ACHN (cell line): Measurements from ENCODE around the gene S100A8.
A peak's percentile ranks its signal among the peaks of the same experiment; 100 is the strongest.
"Not testable (repeated sequence)": the region's sequence is repeated elsewhere in the genome, so short reads cannot be mapped to it uniquely, and the experiment has no call there.

ENCODE experiments used
- DNase-seq: peaks from one replicate; pipeline ENCODE4 v3.0.0-alpha.2; 2015
- in situ Hi-C: cut with HindIII; loops from 2 replicates; pipeline ENCODE4 v1.10.0; 2017; ENCODE audit warnings: low sequenced_read_pairs, low pct_ligation_motif_present, low pct_unique_long_range_greater_than_20kb

S100A8 gene

DNA sequence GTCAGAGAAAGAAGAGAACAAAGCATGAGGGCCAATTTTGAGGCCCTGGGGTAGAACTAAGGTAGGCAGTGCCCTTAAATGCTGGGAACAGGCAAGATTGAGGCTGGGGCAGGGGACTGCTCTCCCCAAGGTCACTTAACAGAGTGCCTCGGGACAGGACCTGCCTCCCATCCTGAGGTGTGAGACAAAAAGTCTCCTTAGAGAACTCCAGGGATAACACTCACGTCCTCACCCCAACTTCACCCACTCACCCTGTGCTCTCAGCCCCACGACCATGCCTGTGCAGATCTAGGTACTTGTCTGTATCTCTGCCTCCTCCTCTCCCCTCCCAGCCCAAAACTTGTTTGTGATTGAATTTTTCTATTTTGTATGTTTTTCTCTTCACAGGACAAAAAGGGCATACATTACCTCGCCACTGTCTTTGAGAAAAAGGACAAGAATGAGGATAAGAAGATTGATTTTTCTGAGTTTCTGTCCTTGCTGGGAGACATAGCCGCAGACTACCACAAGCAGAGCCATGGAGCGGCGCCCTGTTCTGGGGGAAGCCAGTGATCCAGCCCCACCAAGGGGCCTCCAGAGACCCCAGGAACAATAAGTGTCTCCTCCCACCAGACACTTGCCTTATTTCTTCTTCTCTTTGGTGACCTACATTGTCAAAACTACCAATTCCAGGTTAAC, 28.0 kb upstream of the S100A8 start:
- in situ Hi-C loops, DNase-seq: not testable (repeated sequence)

DNA sequence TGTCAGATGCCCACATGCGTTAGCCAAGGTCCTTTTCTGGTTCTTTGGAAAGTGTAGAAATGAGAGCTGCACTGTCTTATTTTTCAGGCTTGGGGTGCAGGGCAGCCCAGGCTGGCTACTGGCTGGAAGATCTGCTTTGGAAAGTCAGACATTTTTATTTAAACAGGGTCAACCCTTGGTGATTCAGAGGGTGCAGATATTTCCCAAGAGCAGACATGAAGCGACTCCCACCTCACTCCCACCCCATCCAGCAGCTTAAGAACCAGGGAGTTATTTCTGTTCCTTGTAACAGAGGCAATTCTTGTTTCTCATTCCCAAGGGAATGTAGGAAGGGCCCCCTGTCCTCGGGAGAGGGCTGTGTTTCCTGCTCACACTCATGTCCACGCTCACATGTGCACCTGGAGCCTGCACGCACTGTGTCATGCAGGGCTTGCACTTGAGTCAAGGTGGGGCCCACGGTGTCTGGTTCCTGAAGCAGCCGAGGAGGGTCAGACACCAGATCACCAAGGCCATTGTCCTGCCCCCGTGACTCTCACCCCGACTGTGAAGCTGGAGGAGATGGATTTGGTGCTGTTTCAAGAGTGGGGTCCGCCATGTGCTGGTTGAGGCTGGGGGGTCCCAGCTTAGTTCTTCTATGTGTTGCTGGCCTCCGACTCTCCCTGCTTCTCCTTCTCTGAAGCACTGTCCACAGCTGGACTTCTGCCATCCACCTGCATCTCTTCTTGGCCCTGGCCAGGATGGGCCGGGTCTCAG, 26.4 kb upstream of the S100A8 start:
- no peak for DNase-seq
- in situ Hi-C loops = no loop called here

DNA sequence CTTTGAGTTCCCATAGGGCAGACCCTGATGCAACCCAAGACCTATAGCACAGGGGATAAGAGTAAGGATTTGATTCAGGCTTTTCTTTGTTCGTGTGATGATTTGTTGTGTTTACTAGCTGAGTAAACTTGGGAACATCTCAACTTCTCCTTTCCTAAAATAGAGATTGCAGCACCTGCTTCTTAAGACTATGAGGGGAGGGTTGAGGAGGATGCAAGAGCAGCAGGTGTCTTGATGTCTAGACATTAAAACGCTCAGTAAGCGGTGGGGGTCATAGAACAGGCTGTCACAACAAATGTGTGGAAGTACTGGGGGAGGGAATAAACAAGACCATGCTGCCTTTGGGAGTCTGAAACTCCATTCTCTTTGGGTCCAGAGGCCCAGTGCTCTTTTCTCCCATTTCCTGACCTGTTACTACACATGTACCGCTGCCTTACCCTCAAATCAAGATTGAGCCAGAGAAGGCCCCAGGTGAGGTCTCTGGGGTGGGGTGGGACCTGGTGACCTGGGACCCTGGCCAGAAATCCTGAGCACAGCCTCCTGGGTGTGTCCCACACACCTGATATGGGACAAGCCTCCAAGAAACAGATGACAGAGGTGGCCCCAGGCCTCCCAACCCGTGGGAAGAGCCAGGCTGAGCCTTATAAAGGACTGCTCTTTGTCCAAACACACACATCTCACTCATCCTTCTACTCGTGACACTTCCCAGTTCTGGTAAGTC, 25.1 kb upstream of the S100A8 start, which contains the start of gene S100A7A:
S100A7A (plus strand) TSS at position 671 of the 721 bp plus-strand sequence. CDS start 1,563 bp downstream, outside the sequence.
- in situ Hi-C loops = no loop called here
- no peak for DNase-seq

DNA sequence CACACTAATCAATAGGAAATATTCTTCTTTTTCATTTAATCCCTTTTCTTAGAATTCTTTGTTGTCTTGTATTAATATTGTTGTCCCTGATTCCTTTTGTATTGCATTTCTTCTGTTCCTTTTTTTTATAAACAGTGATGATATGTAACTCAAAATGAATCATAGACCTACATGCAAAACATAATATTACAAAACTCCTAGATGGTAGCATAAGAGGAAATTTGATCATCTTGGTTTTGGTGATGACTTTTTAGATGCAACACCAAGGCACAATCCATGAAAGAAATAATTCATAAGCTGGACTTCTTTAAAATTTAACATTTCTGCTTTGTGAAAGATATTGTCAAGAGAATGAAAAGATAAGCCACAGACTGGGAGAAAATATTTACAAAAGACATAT, 23.1 kb upstream of the S100A8 start:
- in situ Hi-C loops, DNase-seq: not testable (repeated sequence)

DNA sequence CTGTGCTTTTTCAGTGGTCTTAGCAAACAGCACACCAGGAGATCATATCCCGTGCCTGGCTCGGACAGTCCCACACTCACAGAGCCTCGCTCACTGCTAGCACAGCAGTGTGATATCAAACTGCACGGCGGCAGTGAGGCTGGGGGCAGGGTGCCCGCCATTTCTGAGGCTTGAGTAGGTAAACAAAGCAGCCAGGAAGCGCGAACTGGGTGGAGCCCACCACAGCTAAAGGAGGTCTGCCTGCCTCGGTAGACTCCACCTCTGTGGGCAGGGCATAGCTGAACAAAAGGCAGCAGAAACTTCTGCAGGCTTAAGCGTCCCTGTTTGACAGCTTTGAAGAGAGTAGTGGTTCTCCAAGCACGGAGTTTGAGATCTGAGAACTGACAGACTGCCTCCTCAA, 16.4 kb upstream of the S100A8 start:
- in situ Hi-C loops = loop anchor here (10.0 kb wide), 1 partner anchor 52 kb away; the partner anchor contains the start of gene S100A9
- not testable (repeated sequence) for DNase-seq

DNA sequence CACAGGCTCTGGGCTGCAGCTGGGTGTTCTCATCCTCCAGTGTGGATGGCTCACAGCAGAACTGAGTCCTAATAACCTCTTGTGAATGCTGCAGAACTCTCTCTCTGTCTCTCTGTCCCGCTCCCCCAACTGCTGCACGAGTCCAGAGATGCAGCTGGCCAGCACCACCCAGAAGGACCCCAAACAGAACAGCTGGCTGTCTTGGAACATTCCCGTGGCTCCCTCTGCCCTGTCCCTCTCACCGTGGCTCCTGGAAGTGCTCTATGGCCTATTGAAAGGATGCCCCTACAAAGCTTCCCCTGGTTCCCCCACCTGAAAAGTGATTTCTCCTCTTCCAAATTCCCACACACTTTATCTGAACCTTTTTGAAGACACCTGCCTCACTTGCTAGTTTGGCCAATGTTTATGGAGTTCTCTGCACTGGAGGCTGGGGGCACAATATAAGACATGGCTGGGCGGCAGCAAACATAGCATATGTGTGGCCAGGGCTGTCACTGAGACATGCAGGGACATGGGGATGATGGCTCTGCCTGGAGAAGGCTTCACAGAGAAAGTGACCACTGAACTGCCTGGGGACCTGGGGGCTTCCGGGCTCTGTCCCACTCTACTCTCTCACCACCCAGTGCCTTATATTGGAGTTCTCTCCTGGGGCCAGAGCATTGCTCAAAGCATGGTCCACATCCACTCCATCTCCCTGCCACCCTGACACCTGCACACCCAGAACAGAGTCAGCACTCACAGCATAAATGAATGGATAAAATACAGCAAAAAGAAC, 15.1 kb upstream of the S100A8 start:
- in situ Hi-C loops = loop anchor here (10.0 kb wide), 1 partner anchor 51 kb away; the partner anchor contains the start of gene S100A9
- not testable (repeated sequence) for DNase-seq

DNA sequence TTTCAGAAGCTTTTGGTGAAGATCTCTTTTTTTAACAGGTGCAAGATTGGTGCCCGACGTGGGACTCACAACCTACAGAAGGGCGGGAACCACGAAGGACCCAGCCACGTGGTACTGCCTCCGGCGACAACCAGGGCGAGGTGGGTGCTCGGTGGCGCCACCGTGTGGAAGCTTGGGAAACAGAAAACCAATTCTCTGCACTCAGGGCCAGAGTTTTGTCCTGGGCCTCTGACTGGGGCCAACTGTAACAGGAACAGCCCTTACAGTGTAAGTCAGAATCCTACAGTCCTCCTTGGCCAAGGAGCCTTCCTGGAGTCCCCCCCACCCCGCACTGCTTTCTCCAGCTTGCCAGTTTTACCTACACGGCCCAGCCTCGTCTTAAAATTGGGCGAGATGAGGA, 13.9 kb upstream of the S100A8 start:
- in situ Hi-C loops = loop anchor here (10.0 kb wide), 1 partner anchor 50 kb away; the partner anchor contains the start of gene S100A9
- peak; percentile 44 for DNase-seq

DNA sequence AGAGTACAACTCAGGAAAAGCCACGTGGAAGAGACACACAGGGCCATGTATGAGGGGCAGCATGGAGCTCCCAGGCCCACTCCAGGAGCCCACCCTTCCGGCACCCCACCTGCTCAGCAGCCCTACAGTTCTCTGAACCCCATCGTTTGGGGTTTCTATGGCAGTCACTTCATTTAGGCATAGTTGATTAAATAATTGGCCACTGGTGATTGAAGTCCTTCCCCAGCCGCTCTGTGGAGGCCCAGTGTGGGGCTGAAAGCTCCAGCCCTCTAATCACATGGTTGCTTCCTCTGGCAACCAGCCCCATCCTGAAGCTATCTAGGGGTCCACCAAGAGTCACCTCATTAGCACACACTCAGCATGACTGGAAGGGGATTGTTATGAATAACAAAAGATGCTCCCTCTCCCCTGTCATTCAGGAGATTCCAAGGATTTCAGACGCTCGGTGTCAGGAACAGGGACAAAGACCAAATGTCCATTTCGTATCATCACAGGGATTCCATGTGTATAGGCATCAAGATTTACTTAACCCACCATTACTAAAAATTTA, 13.3 kb upstream of the S100A8 start:
- in situ Hi-C loops = loop anchor here (10.0 kb wide), 1 partner anchor 49 kb away; the partner anchor contains the start of gene S100A9
- DNase-seq = no peak

DNA sequence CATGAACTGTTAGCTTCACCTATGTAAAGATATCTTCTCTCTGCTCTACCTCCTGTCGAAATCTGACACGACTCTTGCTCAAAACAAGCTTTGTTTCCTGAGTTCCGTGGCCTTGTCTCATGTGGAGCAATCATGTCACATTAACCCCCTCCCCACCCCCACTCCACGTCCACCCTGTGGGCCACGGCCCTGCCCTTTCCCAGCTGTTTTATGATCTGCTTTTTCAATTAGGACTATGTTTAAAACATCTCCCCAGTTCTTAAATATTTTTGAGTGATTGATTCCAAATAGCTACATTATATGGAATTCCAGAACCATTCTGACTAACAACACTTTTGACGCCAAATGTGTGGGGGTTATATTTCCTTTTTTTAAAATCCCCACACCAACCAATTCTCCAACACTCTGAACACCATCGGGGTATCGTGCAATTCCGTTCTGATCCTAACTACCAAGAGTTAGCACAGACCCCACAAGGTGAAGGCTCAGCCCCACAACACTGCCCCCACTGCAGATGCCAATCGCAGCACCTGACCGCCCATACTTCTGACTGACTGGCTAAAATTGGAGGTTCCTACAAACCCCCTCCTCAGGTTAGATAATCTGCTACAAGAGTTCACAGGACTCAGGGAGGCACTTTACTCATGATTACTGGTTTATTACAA, 12.7 kb upstream of the S100A8 start:
- in situ Hi-C loops = loop anchor here (10.0 kb wide), 1 partner anchor 49 kb away; the partner anchor contains the start of gene S100A9
- DNase-seq = no peak

DNA sequence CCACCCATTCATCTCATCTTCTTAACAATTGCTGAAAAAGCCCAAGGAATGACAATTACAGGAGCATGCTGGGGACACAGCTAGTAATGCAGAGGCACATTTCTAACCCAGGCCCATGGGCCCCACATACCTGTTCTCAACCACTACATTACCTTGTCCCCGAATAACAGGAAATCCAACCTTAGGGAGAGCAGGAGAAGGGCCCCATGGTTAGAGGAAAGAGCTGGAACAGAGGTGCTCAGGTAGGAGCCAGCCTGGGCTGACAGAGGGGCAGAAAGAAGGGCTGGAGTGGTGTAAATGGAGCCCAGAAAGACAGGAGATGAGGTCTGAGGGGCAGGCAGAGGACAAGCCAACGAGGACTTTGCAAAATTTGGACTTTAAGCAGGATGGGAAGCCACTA, 11.4 kb upstream of the S100A8 start:
- in situ Hi-C loops = loop anchor here (10.0 kb wide), 1 partner anchor 47 kb away; the partner anchor contains the start of gene S100A9
- no peak for DNase-seq

DNA sequence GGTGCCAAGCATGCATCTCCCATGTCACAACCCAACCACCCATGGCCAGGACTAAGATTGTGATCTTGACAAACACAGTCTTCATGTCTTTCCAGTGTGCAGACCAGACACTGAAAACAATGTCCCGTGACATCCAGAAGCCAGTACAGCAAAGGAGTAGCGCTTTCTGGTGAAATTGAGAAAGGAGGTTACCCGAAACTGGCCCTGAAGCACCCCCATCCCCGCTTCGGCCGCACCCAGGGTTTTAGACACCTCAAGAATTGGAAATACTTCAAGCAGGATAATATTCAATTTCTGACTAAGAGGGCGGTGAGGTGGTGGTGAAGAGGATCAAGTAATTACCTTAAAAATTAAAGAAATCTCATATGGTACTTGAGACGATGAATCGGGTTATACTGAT, 10.6 kb upstream of the S100A8 start:
- in situ Hi-C loops = loop anchor here (10.0 kb wide), 1 partner anchor 47 kb away; the partner anchor contains the start of gene S100A9

DNA sequence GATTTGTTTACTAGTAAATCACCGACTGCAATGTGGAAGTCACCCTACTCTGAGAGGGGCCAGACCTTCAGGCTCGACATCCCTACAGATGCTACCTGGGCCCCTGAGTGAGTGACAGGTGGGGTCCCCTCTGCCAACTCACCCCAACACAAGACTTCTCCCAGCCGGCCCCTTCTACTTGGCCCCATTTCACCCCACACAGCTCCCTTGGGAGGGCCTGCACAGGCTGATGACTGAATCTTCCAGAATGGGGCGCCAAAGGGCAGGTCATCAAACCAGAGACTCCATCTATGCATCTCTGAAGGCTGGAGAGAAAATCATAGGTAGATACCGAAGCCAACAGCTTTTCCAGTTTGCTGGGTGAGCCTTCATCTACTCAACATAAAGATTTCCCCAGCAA, 9.4 kb upstream of the S100A8 start:
- in situ Hi-C loops = loop anchor here (10.0 kb wide), 1 partner anchor 45 kb away; the partner anchor contains the start of gene S100A9

More for the DNA sequence above, 10.6 kb upstream of the S100A8 start:
- DNase-seq = no peak

DNA sequence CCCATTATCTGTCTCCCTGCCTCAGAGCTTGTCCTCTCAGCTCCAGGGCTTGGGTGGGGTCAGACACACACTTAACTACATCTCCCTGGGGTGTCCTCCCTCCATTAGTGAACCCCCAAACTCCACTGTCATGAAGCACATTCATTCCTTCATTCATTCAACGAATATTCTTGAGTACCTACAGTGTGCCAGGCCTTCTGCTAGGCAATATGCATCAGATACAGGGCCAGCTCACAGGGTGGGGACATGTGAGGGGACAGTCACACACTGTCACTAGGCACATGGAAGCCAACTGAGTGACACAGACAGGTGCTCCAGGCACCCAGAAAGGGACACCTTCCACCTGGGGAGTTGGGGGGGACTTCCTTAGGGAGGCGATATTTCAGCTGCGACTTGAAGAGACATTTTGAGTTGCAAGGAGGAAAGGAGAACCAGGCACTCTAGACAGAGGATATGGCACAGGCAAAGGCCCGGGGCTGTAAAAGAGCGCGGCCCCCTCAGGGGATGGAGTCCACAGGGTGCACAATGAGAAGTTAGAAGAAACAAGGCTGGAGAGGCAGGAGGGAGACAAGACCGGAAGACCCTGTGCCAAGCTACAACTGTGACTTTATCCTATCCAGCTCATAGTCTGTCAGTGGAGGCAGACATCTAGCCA, 8.7 kb upstream of the S100A8 start:
- no peak for DNase-seq
- in situ Hi-C loops = loop anchor here (10.0 kb wide), 1 partner anchor 45 kb away; the partner anchor contains the start of gene S100A9

More for the DNA sequence above, 9.4 kb upstream of the S100A8 start:
- peak; percentile 29 for DNase-seq

DNA sequence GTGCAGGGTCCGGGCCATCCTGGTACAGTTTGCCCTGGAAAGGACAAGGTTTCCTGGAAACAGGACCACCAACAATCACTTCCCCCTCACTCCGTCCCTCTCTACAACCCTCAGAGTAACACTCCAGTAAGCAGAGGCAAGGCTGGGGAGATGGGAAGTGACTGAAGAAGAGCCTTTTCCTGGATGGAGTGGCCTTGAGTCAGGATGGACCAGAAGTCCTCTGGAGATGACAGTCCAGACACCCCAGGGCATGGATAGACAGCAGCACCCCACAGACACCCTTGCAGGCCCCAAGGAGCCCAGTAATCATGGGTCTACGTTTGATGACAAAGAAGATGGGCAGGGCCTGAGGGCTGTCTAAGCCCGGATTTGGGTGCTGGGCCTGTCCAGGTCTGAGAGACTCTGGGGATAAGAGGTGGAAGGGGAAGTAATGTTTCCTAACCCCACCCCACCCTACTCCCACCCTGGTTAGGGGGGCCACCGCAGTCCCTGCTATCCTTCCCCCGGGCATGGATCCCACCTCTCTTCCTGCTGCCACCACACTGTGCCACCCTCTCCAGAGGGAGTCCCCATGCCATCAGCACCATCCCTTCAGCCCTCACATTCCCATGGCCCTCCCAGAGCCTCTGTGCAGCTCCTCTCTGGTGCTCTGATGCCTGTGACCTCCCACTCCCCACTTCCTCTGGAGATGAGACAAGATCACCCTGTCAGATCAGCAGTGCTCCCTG, 7.2 kb upstream of the S100A8 start:
- in situ Hi-C loops = no loop called here
- no peak for DNase-seq

DNA sequence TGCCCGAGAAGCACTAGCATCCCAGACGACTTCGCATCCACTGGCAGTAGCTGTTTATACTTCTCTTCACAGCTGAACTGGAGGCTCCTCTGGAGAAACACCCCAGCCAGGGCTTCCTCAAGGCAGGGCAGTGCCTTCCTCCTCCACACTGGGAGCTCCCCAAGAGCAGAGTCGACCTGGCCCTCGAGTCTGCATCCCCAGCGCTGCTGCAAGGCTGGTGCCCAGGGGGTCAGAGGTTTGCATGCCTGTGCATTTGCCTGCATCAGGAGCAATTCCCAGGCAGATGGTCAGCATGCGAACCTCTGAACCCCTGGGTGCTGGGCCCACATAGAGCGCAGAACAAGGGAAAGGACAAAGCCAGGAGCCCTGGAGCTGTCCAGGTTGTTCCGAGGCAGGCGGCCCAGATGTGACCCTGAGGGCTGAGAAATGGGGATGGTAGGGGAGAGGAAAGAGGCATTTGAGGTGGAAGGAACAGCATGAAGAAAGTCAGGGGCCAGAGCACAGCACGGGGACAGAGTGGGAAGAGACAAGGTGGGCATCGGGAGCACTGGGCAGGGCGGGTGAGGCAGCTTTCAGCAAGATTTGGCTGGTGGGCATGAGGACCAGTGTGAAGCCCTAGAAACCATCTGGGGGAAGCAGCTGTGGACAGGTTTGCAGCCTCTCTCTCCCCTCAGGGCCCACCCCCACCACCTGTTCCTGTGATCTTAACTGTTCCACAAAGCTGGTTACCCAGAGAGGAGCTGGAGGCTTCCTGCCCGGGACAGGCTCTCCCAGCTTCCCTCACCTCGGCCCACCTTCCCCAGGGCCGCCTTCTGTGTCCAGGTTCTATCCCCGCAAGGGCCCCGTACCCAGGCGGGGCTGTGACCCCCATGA, 6.4 kb upstream of the S100A8 start:
- no peak for DNase-seq
- in situ Hi-C loops = no loop called here
